Measurements from ENCODE around the gene SDHAF3. TPM values are rescaled to one million over a fixed set of nuclear protein-coding genes. Genes with fewer than 3 reads are reported as not detected.
"Not testable (repeated sequence)": the region's sequence is repeated elsewhere in the genome, so short reads cannot be mapped to it uniquely, and the experiment has no call there.

The SDHAF3 gene
- total RNA-seq, 4 donors from 2014 or later: 3.4 to 10.5 (median 7.5) TPM

DNA sequence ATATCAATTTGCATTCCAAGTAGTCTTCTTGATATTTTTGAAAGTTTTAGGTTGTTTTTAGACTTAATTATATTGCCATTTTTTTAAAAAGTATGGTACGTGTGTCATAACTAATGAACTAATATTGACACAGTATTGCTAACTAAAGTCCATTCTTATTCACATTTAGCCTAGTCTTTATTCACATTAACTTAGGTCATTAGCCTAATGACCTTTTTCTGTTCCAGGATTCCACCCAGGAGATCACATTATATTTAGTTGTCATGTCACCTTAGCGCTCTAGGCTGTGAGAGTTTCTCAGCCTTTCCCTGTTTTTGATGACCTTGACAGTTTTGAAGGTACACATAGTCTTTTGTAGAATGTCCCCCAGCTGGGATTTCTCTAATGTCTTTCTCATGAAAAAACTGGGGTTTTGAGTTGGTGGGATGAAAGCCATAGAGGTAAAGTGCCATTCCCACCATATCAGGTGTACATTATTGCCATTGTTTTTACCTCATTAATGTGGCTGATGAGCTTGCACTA lies 38.5 kb downstream of the SDHAF3 start:
- no peak for ATAC-seq (ENCODE audit: low FRiP score)
- DNase-seq (ENCODE audit: low spot score): no peak
- no peak for TF ChIP-seq CTCF (IDR thresholded peaks at IDR 0.05)

DNA sequence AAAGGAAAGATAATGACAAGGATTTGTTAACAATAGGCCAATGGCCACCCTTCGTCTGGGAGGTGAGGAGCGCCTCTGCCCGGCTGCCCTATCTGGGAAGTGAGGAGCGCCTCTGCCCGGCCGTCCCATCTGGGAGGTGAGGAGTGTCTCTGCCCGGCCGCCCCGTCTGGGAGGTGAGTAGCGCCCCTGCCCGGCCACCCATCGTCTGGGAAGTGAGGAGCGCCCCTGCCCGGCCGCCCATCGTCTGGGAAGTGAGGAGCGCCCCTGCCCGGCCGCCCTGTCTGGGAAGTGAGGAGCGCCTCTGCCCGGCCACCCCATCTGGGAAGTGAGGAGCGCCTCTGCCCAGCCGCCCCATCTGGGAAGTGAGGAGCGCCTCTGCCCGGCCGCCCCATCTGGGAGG lies 42.5 kb downstream of the SDHAF3 start:
- ATAC-seq (ENCODE audit: low FRiP score); DNase-seq (ENCODE audit: low spot score): not testable (repeated sequence)

- not testable (repeated sequence) for ATAC-seq (ENCODE audit: low FRiP score); DNase-seq (ENCODE audit: low spot score)
Measured at GRCh38 chr7:97161609-97162008, 44.1 kb downstream of the SDHAF3 start.

- TF ChIP-seq CTCF (IDR thresholded peaks at IDR 0.05): no peak
- DNase-seq (ENCODE audit: low spot score) (no peak), ATAC-seq (ENCODE audit: low FRiP score) (no peak)
Measured at GRCh38 chr7:97166308-97166707, 48.8 kb downstream of the SDHAF3 start.

- TF ChIP-seq CTCF (IDR thresholded peaks at IDR 0.05): no peak
- ATAC-seq (ENCODE audit: low FRiP score) (no peak), DNase-seq (ENCODE audit: low spot score) (no peak)
Measured at GRCh38 chr7:97167176-97167575, 49.7 kb downstream of the SDHAF3 start.

- DNase-seq (ENCODE audit: low spot score): no peak
Measured at GRCh38 chr7:97167749-97168148, 50.3 kb downstream of the SDHAF3 start.

DNA sequence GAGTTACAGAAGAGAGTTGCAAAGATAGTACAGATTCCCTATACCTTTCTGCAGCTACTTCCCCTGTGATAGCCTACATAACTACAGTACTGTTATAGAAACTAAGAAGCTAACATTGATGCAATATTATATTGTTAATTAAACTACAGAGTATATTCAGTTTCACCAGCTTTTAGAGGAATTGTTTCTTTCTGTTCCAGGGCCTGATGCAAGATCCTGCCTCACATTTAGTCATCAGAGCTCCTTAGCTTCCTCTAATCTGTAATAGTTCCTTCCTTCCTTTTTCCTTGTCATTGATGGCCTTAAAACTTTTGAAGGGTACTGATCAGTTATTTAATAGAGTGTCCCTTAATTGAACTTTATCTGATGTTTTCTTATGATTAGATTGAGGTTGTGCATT lies 56.8 kb downstream of the SDHAF3 start:
- DNase-seq (ENCODE audit: low spot score) (no peak), ATAC-seq (ENCODE audit: low FRiP score) (no peak)
- no peak for TF ChIP-seq CTCF (IDR thresholded peaks at IDR 0.05)

More at GRCh38 chr7:97167749-97168148, 50.3 kb downstream of the SDHAF3 start:
- ATAC-seq (ENCODE audit: low FRiP score): no peak
- no peak for TF ChIP-seq CTCF (IDR thresholded peaks at IDR 0.05)

DNA sequence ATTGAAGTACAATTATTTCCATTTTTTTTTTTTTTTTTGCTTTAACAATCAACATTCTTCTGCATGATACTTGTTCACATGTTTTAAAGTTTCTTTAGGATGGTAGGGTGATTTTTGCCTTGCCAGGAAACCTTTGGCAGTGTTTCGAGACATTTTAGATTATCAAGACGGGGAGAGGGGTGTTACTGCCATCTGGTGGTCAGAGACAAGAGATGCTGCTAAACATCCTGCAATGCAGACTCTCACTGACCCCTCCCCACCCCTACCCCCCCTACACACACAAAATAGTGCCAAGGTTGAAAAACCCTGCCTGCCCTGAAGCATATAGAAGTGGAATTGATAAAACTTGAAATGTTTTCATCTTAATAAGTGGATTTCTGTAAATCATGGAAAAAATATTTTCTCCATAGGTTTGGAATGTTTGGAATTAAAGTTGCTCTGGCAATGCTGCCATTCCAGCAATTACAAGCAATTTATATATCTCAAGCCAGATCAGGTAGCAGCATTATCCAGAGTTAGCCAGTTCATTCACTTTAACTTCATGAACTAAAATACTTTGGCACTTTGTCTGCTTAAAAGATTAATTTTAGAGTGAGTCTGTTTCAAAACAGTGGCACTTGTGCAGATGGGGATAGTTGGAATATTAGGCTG lies 62.1 kb downstream of the SDHAF3 start:
- TF ChIP-seq CTCF (IDR thresholded peaks at IDR 0.05): peak in 1 of 3 donors; percentile 34
- no peak for DNase-seq (ENCODE audit: low spot score)
- no peak for ATAC-seq (ENCODE audit: low FRiP score)

All from omental fat pad (tissue), 4 donors.